ENCODE data around the gene CMC2.

DNA sequence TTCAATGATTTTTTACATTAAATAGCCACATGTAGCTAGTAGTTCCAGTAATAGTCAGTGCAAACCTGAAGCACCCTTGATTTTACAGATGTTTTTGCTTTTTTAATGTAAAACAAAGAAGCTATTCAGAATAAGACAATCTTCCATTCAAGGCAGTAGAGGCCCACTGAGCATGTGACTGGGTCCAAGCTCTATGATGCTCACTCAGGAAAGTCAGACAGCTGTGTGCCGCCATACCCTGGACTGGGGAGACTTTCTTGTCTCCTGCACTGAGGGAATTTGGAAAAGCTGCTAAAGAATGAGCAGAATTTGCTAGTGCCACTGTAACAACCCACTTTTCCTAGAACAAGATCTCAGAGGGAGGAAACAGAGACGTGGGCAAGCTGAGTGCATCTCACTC lies 11.8 kb upstream of the CMC2 start:
- TF ChIP-seq, protein P1, sequence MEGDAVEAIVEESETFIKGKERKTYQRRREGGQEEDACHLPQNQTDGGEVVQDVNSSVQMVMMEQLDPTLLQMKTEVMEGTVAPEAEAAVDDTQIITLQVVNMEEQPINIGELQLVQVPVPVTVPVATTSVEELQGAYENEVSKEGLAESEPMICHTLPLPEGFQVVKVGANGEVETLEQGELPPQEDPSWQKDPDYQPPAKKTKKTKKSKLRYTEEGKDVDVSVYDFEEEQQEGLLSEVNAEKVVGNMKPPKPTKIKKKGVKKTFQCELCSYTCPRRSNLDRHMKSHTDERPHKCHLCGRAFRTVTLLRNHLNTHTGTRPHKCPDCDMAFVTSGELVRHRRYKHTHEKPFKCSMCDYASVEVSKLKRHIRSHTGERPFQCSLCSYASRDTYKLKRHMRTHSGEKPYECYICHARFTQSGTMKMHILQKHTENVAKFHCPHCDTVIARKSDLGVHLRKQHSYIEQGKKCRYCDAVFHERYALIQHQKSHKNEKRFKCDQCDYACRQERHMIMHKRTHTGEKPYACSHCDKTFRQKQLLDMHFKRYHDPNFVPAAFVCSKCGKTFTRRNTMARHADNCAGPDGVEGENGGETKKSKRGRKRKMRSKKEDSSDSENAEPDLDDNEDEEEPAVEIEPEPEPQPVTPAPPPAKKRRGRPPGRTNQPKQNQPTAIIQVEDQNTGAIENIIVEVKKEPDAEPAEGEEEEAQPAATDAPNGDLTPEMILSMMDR (IDR thresholded peaks at IDR 0.05; ENCODE audit: insufficient read depth, low read length), result no peak
- TF ChIP-seq, protein P2, sequence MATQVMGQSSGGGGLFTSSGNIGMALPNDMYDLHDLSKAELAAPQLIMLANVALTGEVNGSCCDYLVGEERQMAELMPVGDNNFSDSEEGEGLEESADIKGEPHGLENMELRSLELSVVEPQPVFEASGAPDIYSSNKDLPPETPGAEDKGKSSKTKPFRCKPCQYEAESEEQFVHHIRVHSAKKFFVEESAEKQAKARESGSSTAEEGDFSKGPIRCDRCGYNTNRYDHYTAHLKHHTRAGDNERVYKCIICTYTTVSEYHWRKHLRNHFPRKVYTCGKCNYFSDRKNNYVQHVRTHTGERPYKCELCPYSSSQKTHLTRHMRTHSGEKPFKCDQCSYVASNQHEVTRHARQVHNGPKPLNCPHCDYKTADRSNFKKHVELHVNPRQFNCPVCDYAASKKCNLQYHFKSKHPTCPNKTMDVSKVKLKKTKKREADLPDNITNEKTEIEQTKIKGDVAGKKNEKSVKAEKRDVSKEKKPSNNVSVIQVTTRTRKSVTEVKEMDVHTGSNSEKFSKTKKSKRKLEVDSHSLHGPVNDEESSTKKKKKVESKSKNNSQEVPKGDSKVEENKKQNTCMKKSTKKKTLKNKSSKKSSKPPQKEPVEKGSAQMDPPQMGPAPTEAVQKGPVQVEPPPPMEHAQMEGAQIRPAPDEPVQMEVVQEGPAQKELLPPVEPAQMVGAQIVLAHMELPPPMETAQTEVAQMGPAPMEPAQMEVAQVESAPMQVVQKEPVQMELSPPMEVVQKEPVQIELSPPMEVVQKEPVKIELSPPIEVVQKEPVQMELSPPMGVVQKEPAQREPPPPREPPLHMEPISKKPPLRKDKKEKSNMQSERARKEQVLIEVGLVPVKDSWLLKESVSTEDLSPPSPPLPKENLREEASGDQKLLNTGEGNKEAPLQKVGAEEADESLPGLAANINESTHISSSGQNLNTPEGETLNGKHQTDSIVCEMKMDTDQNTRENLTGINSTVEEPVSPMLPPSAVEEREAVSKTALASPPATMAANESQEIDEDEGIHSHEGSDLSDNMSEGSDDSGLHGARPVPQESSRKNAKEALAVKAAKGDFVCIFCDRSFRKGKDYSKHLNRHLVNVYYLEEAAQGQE (IDR thresholded peaks at IDR 0.05; ENCODE audit: insufficient replicate concordance, low read depth), result no peak
